ENCODE results near the gene CDK7. TPM values are rescaled to one million over a fixed set of nuclear protein-coding genes. Genes with fewer than 3 reads are reported as not detected.

Gene CDK7
- total and polyA plus RNA-seq, 2 donors (not counting 1 experiment from before 2014, with no cell fraction given), result 12.3 to 30.6 TPM

DNA sequence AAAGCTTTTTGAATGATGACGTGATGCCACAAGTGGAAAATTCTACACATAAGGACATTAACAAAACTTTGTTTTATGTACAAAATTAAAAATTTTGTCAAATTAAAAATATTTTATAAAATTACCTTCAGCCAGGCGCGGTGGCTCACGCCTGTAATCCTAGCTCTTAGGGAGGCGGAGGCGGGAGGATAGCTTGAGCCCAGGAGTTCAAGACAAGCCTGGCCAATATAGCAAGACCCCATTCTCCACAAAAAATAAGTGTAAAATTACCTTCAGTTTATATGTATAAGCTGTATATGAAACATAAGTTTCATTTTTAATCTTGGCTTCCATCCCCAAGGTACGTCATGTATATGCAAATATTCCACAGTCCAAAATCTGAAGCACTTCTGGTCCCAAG lies 40.9 kb downstream of the CDK7 start:
- Mint-ChIP-seq H3K9me3 (ENCODE audit: insufficient read depth) (no peaks in the 10 kb centered on the region), H3K4me1 (peaks cover 4% of the 10 kb centered on the region), H3K27ac (no peak overlapping the region), H3K27me3 (no peaks in the 10 kb centered on the region), H3K4me3 (no peak overlapping the region)
- H3K27me3 ChIP-seq (replicated peaks in 1 of 4; ENCODE audit: control extremely low read depth in 1 of 4, control insufficient read depth in 3 of 4, insufficient read depth in 4 of 4, low read length in 3 of 4), result no peaks in the 10 kb centered on the region
- H3K9me3 ChIP-seq (ENCODE audit: control extremely low read depth in 1 of 3, control insufficient read depth in 2 of 3, insufficient read depth in 1 of 3, low read length in 2 of 3), result no peaks in the 10 kb centered on the region
- DNase-seq, result no peak
- CTCF ChIA-PET, result no interaction called here
- no peak for TF ChIP-seq EZH2 (IDR thresholded peaks at IDR 0.05; ENCODE audit: borderline replicate concordance, insufficient read depth, low read depth, low read length, poor library complexity, severe bottlenecking)
- TF ChIP-seq, protein P1, sequence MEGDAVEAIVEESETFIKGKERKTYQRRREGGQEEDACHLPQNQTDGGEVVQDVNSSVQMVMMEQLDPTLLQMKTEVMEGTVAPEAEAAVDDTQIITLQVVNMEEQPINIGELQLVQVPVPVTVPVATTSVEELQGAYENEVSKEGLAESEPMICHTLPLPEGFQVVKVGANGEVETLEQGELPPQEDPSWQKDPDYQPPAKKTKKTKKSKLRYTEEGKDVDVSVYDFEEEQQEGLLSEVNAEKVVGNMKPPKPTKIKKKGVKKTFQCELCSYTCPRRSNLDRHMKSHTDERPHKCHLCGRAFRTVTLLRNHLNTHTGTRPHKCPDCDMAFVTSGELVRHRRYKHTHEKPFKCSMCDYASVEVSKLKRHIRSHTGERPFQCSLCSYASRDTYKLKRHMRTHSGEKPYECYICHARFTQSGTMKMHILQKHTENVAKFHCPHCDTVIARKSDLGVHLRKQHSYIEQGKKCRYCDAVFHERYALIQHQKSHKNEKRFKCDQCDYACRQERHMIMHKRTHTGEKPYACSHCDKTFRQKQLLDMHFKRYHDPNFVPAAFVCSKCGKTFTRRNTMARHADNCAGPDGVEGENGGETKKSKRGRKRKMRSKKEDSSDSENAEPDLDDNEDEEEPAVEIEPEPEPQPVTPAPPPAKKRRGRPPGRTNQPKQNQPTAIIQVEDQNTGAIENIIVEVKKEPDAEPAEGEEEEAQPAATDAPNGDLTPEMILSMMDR (IDR thresholded peaks at IDR 0.05), result no peak
- POLR2A ChIA-PET, result no interaction called here
- no peak overlapping the region for H2AFZ ChIP-seq (ENCODE audit: insufficient read depth, low read depth, low read length, poor library complexity, severe bottlenecking)
- intact Hi-C loops (cut with micrococcal nuclease), result no loop called here
- H3K79me2 ChIP-seq (ENCODE audit: control insufficient read depth, insufficient read depth, low read length), result no peaks in the 10 kb centered on the region
- H3K36me3 ChIP-seq (replicated peaks in 1 of 2; ENCODE audit: control extremely low read depth in 1 of 2, control insufficient read depth in 1 of 2, extremely low read depth in 1 of 2, insufficient read depth in 2 of 2, low read length in 1 of 2), result peaks cover 16 to 40% of the 10 kb centered on the region in 2 experiments
- no peak for ATAC-seq (ENCODE audit: low read depth)
- no peaks in the 10 kb centered on the region for H4K20me1 ChIP-seq (ENCODE audit: control insufficient read depth, insufficient read depth, low read length, poor library complexity, severe bottlenecking)
- H3K4me2 ChIP-seq (replicated peaks; ENCODE audit: low read depth, low read length, poor library complexity, severe bottlenecking), result no peak overlapping the region
- no peak overlapping the region for H3K27ac ChIP-seq (ENCODE audit: low read length in 2 of 2)
- H3K9ac ChIP-seq (ENCODE audit: low read length), result no peak overlapping the region
- no peak overlapping the region for H3K4me3 ChIP-seq (ENCODE audit: control extremely low read depth in 1 of 5, extremely low read depth in 1 of 5, insufficient read depth in 1 of 5, low read depth in 2 of 5, low read length in 4 of 5)
- no peaks in the 10 kb centered on the region for H3K4me1 ChIP-seq (ENCODE audit: control insufficient read depth in 2 of 2, insufficient read depth in 2 of 2, low read length in 2 of 2)
- WGBS (ENCODE audit: insufficient coverage), result no CpG with 5 or more reads among the region's 7 CpGs

GRCh38 chr5:69276422-69277174 lies 41.9 kb downstream of the CDK7 start:
- Histone ChIP-seq H2AFZ (ENCODE audit: insufficient read depth, low read depth, low read length, poor library complexity, severe bottlenecking) (no peak overlapping the region), H3K27ac (ENCODE audit: low read length in 2 of 2) (no peak overlapping the region), H3K27me3 (replicated peaks in 1 of 4; ENCODE audit: control extremely low read depth in 1 of 4, control insufficient read depth in 3 of 4, insufficient read depth in 4 of 4, low read length in 3 of 4) (no peaks in the 10 kb centered on the region), H3K9me3 (ENCODE audit: control extremely low read depth in 1 of 3, control insufficient read depth in 2 of 3, insufficient read depth in 1 of 3, low read length in 2 of 3) (no peaks in the 10 kb centered on the region), H3K79me2 (ENCODE audit: control insufficient read depth, insufficient read depth, low read length) (no peaks in the 10 kb centered on the region), H3K4me3 (ENCODE audit: control extremely low read depth in 1 of 5, extremely low read depth in 1 of 5, insufficient read depth in 1 of 5, low read depth in 2 of 5, low read length in 4 of 5) (no peak overlapping the region), H3K4me2 (replicated peaks; ENCODE audit: low read depth, low read length, poor library complexity, severe bottlenecking) (no peak overlapping the region), H3K9ac (ENCODE audit: low read length) (no peak overlapping the region), H3K4me1 (ENCODE audit: control insufficient read depth in 2 of 2, insufficient read depth in 2 of 2, low read length in 2 of 2) (no peaks in the 10 kb centered on the region), H4K20me1 (ENCODE audit: control insufficient read depth, insufficient read depth, low read length, poor library complexity, severe bottlenecking) (no peaks in the 10 kb centered on the region), H3K36me3 (replicated peaks in 1 of 2; ENCODE audit: control extremely low read depth in 1 of 2, control insufficient read depth in 1 of 2, extremely low read depth in 1 of 2, insufficient read depth in 2 of 2, low read length in 1 of 2) (peaks cover 16 to 44% of the 10 kb centered on the region in 2 experiments)
- 100% methylated on average over 1 of the region's 5 CpGs for WGBS (ENCODE audit: insufficient coverage)
- no peak overlapping the region for H3K27ac Mint-ChIP-seq
- intact Hi-C loops (cut with micrococcal nuclease), result no loop called here
- H3K27me3 Mint-ChIP-seq, result no peaks in the 10 kb centered on the region
- peaks cover 4% of the 10 kb centered on the region for H3K4me1 Mint-ChIP-seq
- ChIA-PET CTCF (no interaction called here), POLR2A (no interaction called here)
- DNase-seq (no peak), ATAC-seq (ENCODE audit: low read depth) (no peak)
- no peaks in the 10 kb centered on the region for H3K9me3 Mint-ChIP-seq (ENCODE audit: insufficient read depth)
- H3K4me3 Mint-ChIP-seq, result no peak overlapping the region
- TF ChIP-seq, protein P1 (IDR thresholded peaks at IDR 0.05), result no peak
- TF ChIP-seq EZH2 (IDR thresholded peaks at IDR 0.05; ENCODE audit: borderline replicate concordance, insufficient read depth, low read depth, low read length, poor library complexity, severe bottlenecking), result no peak

Measured in B cell (primary cell).